ENCODE measurements around the gene KISS1R. TPM values are rescaled to one million over a fixed set of nuclear protein-coding genes. Genes with fewer than 3 reads are reported as not detected.
"Not testable (repeated sequence)": the region's sequence is repeated elsewhere in the genome, so short reads cannot be mapped to it uniquely, and the experiment has no call there.

The KISS1R gene
- total RNA-seq, 1 experiment from 2014 or later, result not detected

- DNase-seq (ENCODE audit: low read depth), result no peak
- in situ Hi-C loops (cut with HindIII; ENCODE audit: low pct_unique_long_range_greater_than_20kb, low sequenced_read_pairs), result no loop called here
Measured at GRCh38 chr19:879711-880438, 37.3 kb upstream of the KISS1R start.

DNA sequence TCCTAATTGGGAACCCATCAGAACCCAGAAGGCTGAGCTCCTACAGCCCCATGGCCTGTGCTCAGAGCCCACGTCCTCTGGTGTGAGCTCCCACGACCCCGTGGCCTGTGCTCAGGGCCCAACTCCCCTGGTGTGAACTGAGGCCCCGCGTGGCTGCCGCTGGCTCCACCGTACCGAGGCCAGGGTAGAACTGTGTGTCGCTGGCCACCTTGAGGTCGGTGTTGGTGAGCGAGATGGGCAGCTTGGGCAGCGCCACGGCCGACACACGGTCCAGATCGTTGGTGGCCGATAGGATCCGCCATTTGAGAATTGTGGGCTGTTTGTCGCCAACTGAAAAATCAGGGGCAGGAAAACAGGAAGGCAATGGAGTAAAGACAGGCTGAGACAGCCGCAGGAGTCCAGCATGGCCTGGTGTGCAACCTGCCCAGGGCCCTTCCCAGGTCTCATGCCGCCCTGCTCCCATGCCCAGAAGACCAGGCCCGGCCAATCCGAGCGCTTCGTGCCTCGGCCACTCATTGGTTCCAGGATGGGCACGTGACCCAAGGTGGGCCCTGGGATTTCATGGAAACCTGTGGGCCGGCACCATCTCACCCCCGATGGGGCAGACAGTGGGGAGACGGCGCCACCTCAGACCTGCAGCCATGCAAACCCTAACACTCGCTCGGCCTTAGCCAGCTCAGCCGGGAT lies 35.6 kb upstream of the KISS1R start:
- in situ Hi-C loops (cut with HindIII; ENCODE audit: low pct_unique_long_range_greater_than_20kb, low sequenced_read_pairs), result no loop called here
- DNase-seq (ENCODE audit: low read depth), result no peak

GRCh38 chr19:882871-883497 lies 34.1 kb upstream of the KISS1R start:
- no peak for DNase-seq (ENCODE audit: low read depth)
- in situ Hi-C loops (cut with HindIII; ENCODE audit: low pct_unique_long_range_greater_than_20kb, low sequenced_read_pairs), result no loop called here

DNA sequence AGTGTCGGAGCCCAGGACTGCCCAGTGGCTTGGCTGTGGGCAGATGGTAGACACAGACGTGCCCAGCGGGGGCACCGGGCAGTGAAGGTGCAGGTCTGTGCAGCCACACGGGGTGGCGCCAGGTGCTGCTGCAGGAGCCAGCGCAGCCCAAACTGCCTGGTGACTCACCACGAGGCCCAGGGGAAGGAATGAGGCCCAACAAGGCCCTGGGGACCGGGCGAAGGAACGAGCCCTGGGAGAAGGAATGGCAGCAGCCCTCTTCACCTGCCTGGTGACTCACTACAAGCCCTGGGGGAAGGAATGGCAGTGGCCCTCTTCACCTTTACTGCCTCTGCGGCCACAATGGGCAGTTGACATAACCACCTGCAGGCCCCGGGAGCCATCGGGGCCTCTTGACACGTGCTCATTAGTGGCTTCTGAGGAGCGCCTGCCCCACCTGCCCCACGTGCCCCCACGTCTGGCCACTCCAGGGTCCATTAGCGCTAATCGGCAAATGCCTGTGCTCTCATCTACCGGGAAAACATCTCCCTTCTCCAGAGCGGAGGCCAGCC lies 33.4 kb upstream of the KISS1R start:
- DNase-seq (ENCODE audit: low read depth), result peak; percentile 56
- in situ Hi-C loops (cut with HindIII; ENCODE audit: low pct_unique_long_range_greater_than_20kb, low sequenced_read_pairs), result no loop called here

DNA sequence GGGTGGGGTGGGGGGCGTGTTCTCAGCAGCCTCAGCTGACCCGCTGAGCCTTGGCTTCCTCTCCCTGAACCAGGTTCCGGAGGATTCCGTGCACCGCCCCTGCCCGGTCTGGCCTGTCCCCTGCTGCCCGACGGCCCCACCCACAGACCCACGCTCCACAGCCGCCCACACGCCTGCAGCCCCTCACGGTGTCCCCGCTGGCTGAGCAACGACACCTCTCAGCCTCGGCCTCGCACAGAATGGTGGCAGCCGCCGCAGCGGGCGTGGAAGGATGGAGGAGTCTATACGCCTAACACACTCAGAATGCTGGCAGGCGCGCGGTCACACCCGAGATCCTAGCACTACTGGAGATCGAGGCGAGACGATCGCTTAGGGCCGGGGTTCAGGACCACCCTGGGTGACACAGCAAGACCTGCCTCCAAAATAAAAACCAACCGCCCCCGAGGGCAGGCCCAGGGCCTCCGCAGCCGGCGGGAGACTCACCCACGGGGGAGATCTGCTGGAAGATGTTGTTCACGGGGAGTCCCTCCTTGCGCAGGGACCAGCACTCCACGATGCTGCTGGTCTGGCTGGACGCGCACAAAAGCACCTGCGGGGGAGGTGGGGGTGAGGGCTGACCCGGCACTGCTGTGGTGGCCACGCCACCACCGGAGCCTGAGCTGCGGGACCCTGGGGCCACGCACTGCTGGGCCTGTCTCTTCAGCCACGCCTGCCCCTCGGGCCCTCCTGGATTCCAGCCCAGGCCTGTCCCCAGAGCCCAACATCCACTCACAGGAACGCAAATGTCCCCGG lies 32.5 kb upstream of the KISS1R start:
- in situ Hi-C loops (cut with HindIII; ENCODE audit: low pct_unique_long_range_greater_than_20kb, low sequenced_read_pairs), result no loop called here
- no peak for DNase-seq (ENCODE audit: low read depth)

- no peak for DNase-seq (ENCODE audit: low read depth)
- in situ Hi-C loops (cut with HindIII; ENCODE audit: low pct_unique_long_range_greater_than_20kb, low sequenced_read_pairs), result no loop called here
Measured at GRCh38 chr19:885536-886224, 31.5 kb upstream of the KISS1R start.

DNA sequence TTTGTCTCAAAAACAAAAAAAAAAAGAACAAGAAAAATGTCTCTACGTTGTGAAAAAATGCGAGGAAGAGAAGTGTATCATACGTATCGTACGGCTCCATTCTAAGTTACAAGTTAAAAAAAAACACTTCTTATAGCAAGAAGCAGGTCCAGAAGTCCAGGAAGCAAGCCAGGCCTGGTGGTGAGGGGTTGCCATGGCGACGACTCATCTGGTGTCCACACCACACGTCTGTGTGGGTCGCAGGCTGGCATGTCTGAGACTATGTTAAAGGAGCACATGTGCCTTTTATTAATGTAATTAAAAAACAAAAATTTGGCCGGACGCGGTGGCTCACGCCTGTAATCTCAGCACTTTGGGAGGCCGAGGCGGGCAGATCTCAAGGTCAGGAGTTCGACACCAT lies 30.1 kb upstream of the KISS1R start:
- DNase-seq (ENCODE audit: low read depth), result no peak
- in situ Hi-C loops (cut with HindIII; ENCODE audit: low pct_unique_long_range_greater_than_20kb, low sequenced_read_pairs), result no loop called here

- in situ Hi-C loops (cut with HindIII; ENCODE audit: low pct_unique_long_range_greater_than_20kb, low sequenced_read_pairs), result no loop called here
- DNase-seq (ENCODE audit: low read depth), result no peak
Measured at GRCh38 chr19:887599-887998, 29.5 kb upstream of the KISS1R start.

DNA sequence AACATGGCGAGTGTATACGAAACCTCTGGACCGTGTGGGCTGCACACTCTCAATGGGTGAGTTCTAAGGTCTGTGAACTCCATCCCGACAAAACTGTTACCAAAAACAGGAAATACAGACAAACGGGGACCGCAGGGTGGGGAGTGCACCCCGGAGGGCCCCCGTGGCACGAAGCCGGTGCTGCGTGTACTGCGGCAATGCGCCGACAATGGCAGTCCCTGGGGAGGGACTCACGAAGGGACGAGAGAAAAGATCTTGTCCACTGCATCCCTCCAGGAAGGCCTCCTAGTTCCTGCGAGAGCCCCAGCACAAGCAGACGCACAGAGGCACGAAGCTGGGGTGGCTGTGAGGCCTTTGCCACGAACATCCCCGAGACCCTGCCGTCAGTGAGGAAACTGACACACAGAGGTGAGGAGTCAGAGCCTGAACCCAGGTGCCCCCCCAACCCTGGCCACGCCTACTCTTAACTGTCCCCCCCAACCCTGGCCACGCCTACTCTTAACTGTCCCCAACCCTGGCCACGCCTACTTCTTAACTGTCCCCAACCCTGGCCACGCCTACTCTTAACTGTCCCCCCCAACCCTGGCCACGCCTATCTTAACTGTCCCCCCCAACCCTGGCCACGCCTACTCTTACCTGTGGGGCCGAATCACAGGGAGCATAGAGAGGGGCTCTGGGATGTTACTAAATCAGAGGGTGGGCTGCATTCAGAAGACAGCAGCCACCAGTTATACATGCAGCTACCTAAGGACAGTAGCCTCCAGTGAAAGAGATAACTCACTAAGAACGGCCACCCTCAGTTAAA lies 28.4 kb upstream of the KISS1R start:
- in situ Hi-C loops (cut with HindIII; ENCODE audit: low pct_unique_long_range_greater_than_20kb, low sequenced_read_pairs), result no loop called here
- DNase-seq (ENCODE audit: low read depth), result no peak

DNA sequence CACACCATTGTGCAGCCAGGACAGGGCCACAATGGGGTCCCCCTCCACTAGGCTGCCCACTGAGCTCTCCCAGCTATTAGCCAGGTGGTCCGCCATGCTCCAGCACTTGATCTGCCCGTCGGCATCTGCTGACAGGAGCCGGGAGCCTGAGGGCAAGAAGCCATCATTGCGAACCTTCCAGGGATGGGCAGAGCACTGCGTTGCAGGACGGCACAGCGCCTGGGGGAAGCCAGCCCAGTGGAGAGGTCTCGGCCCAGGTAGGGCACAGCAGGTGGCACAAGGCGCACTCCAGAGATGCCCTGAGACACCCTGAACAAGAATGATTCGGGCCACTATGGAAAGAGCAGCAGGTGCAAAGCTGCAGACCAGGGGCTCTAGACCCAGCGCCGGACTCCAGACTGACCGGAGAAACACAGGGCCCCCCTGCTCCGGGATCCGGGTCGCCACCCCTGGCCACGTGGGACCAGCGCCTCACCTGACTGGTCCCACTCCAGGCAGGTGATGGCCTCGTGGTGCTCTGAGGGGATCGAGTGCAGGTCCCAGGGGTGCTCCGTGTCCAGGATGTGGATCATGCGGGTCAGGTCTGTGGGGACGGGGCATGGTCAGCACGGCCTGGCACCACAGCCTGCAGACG lies 27.4 kb upstream of the KISS1R start:
- in situ Hi-C loops (cut with HindIII; ENCODE audit: low pct_unique_long_range_greater_than_20kb, low sequenced_read_pairs), result no loop called here

DNA sequence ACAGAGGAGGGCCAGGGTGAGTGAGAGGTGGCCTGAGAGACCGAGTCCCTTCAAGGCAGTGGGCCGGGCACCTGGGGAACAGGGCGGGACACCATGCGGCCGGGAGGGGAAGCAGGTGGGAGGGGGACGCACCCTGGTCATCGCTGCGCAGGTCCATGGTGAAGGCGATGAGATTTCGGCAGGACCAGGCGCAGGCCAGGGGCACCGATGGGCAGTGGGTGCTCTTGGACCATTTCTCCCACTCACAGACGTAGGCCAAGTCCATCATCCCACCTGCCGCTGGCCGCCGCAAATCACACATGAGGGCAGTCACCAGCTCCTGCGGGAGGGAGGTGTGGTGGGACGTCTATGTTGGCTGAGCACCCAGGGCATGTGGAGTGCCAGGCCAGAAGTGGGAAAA lies 26.3 kb upstream of the KISS1R start:
- no peak for DNase-seq (ENCODE audit: low read depth)
- in situ Hi-C loops (cut with HindIII; ENCODE audit: low pct_unique_long_range_greater_than_20kb, low sequenced_read_pairs), result no loop called here

More for the DNA sequence above, 27.4 kb upstream of the KISS1R start:
- DNase-seq (ENCODE audit: low read depth), result no peak

DNA sequence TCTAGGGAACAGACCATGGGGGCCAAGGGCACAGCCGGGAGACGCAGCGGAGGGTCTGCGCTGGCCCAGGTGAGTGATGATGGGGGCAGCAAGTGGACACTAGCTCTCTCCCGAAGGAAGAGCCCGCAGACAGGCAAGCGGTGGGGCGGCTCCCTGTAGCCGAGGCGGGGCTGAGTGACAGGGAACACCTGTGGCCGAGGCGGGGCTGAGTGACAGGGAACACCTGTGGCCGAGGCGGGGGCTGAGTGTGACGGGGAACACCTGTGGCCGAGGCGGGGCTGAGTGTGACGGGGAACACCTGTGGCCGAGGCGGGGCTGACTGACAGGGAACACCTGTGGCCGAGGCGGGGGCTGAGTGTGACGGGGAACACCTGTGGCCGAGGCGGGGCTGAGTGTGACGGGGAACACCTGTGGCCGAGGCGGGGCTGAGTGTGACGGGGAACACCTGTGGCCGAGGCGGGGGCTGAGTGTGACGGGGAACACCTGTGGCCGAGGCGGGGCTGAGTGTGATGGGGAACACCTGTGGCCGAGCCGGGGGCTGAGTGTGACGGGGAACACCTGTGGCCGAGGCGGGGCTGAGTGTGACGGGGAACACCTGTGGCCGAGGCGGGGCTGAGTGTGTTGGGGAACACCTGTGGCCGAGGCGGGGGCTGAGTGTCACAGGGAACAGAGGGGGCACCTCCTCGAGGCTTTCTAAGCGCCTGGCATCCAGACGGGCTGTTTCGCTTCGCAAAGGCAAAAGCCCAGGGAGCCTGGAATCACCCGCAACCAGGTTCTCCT lies 25.5 kb upstream of the KISS1R start:
- in situ Hi-C loops (cut with HindIII; ENCODE audit: low pct_unique_long_range_greater_than_20kb, low sequenced_read_pairs); DNase-seq (ENCODE audit: low read depth): not testable (repeated sequence)

DNA sequence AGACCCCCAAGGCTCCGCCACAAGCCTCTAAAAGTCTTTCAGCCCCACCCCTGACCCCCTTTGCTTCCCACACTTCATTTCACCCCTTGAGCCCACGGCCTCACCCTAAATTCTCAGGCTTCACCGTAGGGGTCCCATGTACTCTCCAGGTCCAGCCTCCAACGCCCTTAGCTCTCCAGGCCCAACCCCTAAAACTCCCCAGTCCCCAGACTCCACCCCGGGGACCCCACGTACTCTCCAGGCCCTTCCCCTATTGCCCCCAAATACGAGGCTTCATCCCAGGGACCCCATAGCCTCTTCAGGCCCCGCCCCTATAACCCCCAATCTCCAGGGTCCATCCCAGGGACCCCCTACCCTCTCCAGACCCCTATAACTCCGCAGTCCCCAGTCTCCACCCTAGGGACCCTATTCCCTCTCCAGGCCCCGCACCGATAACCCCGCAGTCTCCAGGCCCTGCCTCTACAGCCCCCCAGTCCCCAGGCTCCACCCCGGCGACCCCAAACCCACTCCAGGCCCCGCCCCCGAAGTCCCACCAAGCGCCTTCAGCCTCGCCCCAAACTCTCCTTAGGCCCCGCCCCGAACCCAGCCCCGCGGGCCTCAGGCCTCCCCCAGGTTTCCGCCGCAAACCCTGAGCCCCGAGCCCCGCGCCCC lies 24.8 kb upstream of the KISS1R start:
- in situ Hi-C loops (cut with HindIII; ENCODE audit: low pct_unique_long_range_greater_than_20kb, low sequenced_read_pairs), result no loop called here
- no peak for DNase-seq (ENCODE audit: low read depth)

GRCh38 chr19:892894-893689 lies 24.0 kb upstream of the KISS1R start, which contains the start of the genes MED16 and RNU6-9:
TSS of gene MED16 (minus strand) at chr19:893187. CDS start at chr19:891131, 2,056 bp downstream.
TSS of gene RNU6-9 (plus strand) at chr19:893484.
- in situ Hi-C loops (cut with HindIII; ENCODE audit: low pct_unique_long_range_greater_than_20kb, low sequenced_read_pairs), result no loop called here
- DNase-seq (ENCODE audit: low read depth), result peak; percentile 85

- in situ Hi-C loops (cut with HindIII; ENCODE audit: low pct_unique_long_range_greater_than_20kb, low sequenced_read_pairs), result no loop called here
- DNase-seq (ENCODE audit: low read depth), result no peak
Measured at GRCh38 chr19:896434-896833, 20.7 kb upstream of the KISS1R start.

All from Caki2 (cell line).